Bone marrow (tissue), 2 donors: ENCODE measurements around the gene TYSND1.
"Not testable (repeated sequence)": the region's sequence is repeated elsewhere in the genome, so short reads cannot be mapped to it uniquely, and the experiment has no call there.

ENCODE experiments used
- DNase-seq, 2 donors: peaks; one replicate each; lab custom pipeline; 2025; lab: John Stamatoyannopoulos, UW

Gene TYSND1

GRCh38 chr10:70109064-70109729, 37.3 kb downstream of the TYSND1 start:
- DNase-seq: no peak

- no peak for DNase-seq
These were observed 39.3 kb downstream of the TYSND1 start for GRCh38 chr10:70106958-70107791.

GRCh38 chr10:70101668-70102067, 44.8 kb downstream of the TYSND1 start:
- no peak for DNase-seq

- not testable (repeated sequence) for DNase-seq
These were observed 45.4 kb downstream of the TYSND1 start for GRCh38 chr10:70101068-70101562.

- DNase-seq: no peak
These were observed 48.2 kb downstream of the TYSND1 start for GRCh38 chr10:70098271-70098670.

GRCh38 chr10:70097459-70097858, 49.0 kb downstream of the TYSND1 start:
- no peak for DNase-seq

- DNase-seq: no peak
These were observed 49.6 kb downstream of the TYSND1 start for GRCh38 chr10:70096705-70097420.

- no peak for DNase-seq
These were observed 50.3 kb downstream of the TYSND1 start for GRCh38 chr10:70096016-70096704.

GRCh38 chr10:70094250-70094649, 52.2 kb downstream of the TYSND1 start:
- DNase-seq: no peak

GRCh38 chr10:70093335-70093944, 53.1 kb downstream of the TYSND1 start:
- DNase-seq: no peak

GRCh38 chr10:70092389-70092718, 54.1 kb downstream of the TYSND1 start:
- no peak for DNase-seq

- DNase-seq: no peak
These were observed 55.5 kb downstream of the TYSND1 start for GRCh38 chr10:70090951-70091350.

GRCh38 chr10:70090013-70090412, 56.5 kb downstream of the TYSND1 start:
- DNase-seq: no peak

GRCh38 chr10:70088308-70088698, 58.2 kb downstream of the TYSND1 start:
- DNase-seq: no peak
